DND-41 (cell line): Measurements from ENCODE around the gene AKR1B15.

ENCODE experiments used
- ATAC-seq: fragments of 200-7000 bp; cut with Tn5 transposase; 3 replicates; pipeline ENCODE4 v1.9.1; 2021; ENCODE audit warnings: low read depth; ENCODE audit not compliant: insufficient read depth
- DNase-seq: peaks from one replicate; pipeline ENCODE4 v3.0.0-alpha.2; 2020
- H2AFZ ChIP-seq: 2 replicates; pipeline ENCODE4 v1.6.0; 2012; ENCODE audit warnings: low read depth, low read length
- H3K27ac ChIP-seq: 2 replicates; pipeline ENCODE4 v1.5.1; 2012; ENCODE audit warnings: low read length, inconsistent platforms
- H3K27me3 ChIP-seq: fragments of 200-600 bp; sonication (generic); 2 replicates; pipeline ENCODE4 v1.6.0; 2012; ENCODE audit warnings: low read length, mild to moderate bottlenecking, inconsistent platforms; ENCODE audit not compliant: insufficient read depth, poor library complexity
- H3K36me3 ChIP-seq: 2 replicates; pipeline ENCODE4 v1.5.1; 2012; ENCODE audit warnings: low read length, inconsistent platforms; ENCODE audit not compliant: insufficient read depth
- H3K4me1 ChIP-seq: 2 replicates; pipeline ENCODE4 v1.5.1; 2012; ENCODE audit warnings: mild to moderate bottlenecking, low read length; ENCODE audit not compliant: insufficient read depth
- H3K4me2 ChIP-seq: 2 replicates; pipeline ENCODE4 v1.6.0; 2012; ENCODE audit warnings: mild to moderate bottlenecking, moderate library complexity, low read length, inconsistent platforms; ENCODE audit not compliant: insufficient read depth
- H3K4me3 ChIP-seq, 2 experiments: fragments of 200-600 bp in 1 of 2; shearing (Covaris generic) in 1 of 2; 2 replicates each; pipeline ENCODE4 v1.5.1; 2012 to 2016; ENCODE audit warnings: inconsistent platforms in 2 of 2, low read length in 2 of 2, mild to moderate bottlenecking in 2 of 2, low read depth in 1 of 2, moderate library complexity in 1 of 2
- H3K79me2 ChIP-seq: 2 replicates; pipeline ENCODE4 v1.6.0; 2012; ENCODE audit warnings: low read length, inconsistent platforms; ENCODE audit not compliant: insufficient read depth
- H3K9ac ChIP-seq: 2 replicates; pipeline ENCODE4 v1.6.0; 2012; ENCODE audit warnings: low read depth, mild to moderate bottlenecking, inconsistent platforms, low read length, moderate library complexity
- H3K9me3 ChIP-seq: 2 replicates; pipeline ENCODE4 v1.5.1; 2012; ENCODE audit warnings: low read length, moderate library complexity, mild to moderate bottlenecking, inconsistent platforms; ENCODE audit not compliant: insufficient read depth, severe bottlenecking
- H4K20me1 ChIP-seq: 2 replicates; pipeline ENCODE4 v1.6.0; 2012; ENCODE audit warnings: low read length; ENCODE audit not compliant: insufficient read depth
- CTCF ChIP-seq: IDR thresholded peaks from 2 replicates; pipeline ENCODE4 v1.5.1; 2012; ENCODE audit warnings: borderline replicate concordance, low read length, moderate library complexity, mild to moderate bottlenecking; ENCODE audit not compliant: poor library complexity, severe bottlenecking; ENCODE audit errors: extremely low read depth
- EZH2 ChIP-seq: IDR thresholded peaks from 3 replicates; pipeline ENCODE4 v1.6.1; 2012; ENCODE audit warnings: borderline replicate concordance, low read depth, mild to moderate bottlenecking, moderate library complexity, low read length, inconsistent platforms; ENCODE audit not compliant: severe bottlenecking

Gene AKR1B15

GRCh38 chr7:134548877-134549276, at the start of gene AKR1B15:
TSS of gene AKR1B15 (plus strand) at chr7:134549110. CDS start at chr7:134564620, 15,510 bp downstream.
- Histone ChIP-seq H3K36me3 (no peaks in the 10 kb centered on the region), H3K4me3 (no peak within 1 kb of the TSS), H3K4me2 (no peak within 1 kb of the TSS), H3K4me1 (no peaks in the 10 kb centered on the region), H3K27me3 (no peaks in the 10 kb centered on the region), H3K9ac (no peak within 1 kb of the TSS), H2AFZ (no peak within 1 kb of the TSS), H3K79me2 (no peaks in the 10 kb centered on the region), H4K20me1 (no peaks in the 10 kb centered on the region), H3K27ac (no peak within 1 kb of the TSS), H3K9me3 (no peaks in the 10 kb centered on the region)
- DNase-seq (no peak), ATAC-seq (no peak)
- TF ChIP-seq EZH2 (no peak), CTCF (no peak)

GRCh38 chr7:134500406-134500805, 48.5 kb upstream of the AKR1B15 start:
- TF ChIP-seq CTCF = no peak
- no peak for TF ChIP-seq EZH2
- ATAC-seq = no peak
- Histone ChIP-seq H3K4me3 (no peak overlapping the region), H3K36me3 (no peaks in the 10 kb centered on the region), H2AFZ (no peak overlapping the region), H3K9ac (no peak overlapping the region), H4K20me1 (no peaks in the 10 kb centered on the region), H3K9me3 (no peaks in the 10 kb centered on the region), H3K79me2 (no peaks in the 10 kb centered on the region), H3K27ac (no peak overlapping the region), H3K27me3 (peaks cover 4% of the 10 kb centered on the region), H3K4me2 (no peak overlapping the region), H3K4me1 (no peaks in the 10 kb centered on the region)
- no peak for DNase-seq

- Histone ChIP-seq H3K27me3 (peaks cover 4% of the 10 kb centered on the region), H3K4me3 (no peak overlapping the region), H3K27ac (no peak overlapping the region), H3K79me2 (no peaks in the 10 kb centered on the region), H3K36me3 (no peaks in the 10 kb centered on the region), H2AFZ (no peak overlapping the region), H3K9ac (no peak overlapping the region), H3K4me1 (no peaks in the 10 kb centered on the region), H3K9me3 (no peaks in the 10 kb centered on the region), H3K4me2 (no peak overlapping the region), H4K20me1 (no peaks in the 10 kb centered on the region)
- ATAC-seq = no peak
- TF ChIP-seq CTCF (no peak), EZH2 (no peak)
- DNase-seq = no peak
These were observed 47.9 kb upstream of the AKR1B15 start for GRCh38 chr7:134500982-134501381.
